MM.1S (cell line): ENCODE measurements around the gene SNX7.

Source experiments
- EZH2 ChIP-seq: fragments of 300-600 bp; sonication (generic); optimal IDR thresholded peaks from 2 replicates; pipeline ENCODE3; 2017; ENCODE audit warnings: low read depth, mild to moderate bottlenecking, antibody characterized with exemption, low read length, mixed read lengths
- EZH2phosphoT487 ChIP-seq: fragments of 300-600 bp; sonication (generic); IDR thresholded peaks from 2 replicates; pipeline ENCODE4 v1.6.1; 2018; ENCODE audit warnings: antibody characterized with exemption, low read length
- TF ChIP-seq, protein P1 (sequence below): fragments of 300-600 bp; sonication (generic); IDR thresholded peaks from 2 replicates; pipeline ENCODE4 v1.5.1; 2016; ENCODE audit warnings: antibody characterized with exemption, low read length, mixed read lengths

- TF ChIP-seq, protein P1, sequence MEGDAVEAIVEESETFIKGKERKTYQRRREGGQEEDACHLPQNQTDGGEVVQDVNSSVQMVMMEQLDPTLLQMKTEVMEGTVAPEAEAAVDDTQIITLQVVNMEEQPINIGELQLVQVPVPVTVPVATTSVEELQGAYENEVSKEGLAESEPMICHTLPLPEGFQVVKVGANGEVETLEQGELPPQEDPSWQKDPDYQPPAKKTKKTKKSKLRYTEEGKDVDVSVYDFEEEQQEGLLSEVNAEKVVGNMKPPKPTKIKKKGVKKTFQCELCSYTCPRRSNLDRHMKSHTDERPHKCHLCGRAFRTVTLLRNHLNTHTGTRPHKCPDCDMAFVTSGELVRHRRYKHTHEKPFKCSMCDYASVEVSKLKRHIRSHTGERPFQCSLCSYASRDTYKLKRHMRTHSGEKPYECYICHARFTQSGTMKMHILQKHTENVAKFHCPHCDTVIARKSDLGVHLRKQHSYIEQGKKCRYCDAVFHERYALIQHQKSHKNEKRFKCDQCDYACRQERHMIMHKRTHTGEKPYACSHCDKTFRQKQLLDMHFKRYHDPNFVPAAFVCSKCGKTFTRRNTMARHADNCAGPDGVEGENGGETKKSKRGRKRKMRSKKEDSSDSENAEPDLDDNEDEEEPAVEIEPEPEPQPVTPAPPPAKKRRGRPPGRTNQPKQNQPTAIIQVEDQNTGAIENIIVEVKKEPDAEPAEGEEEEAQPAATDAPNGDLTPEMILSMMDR, result no peak
- TF ChIP-seq EZH2phosphoT487 (no peak), EZH2 (no peak)
These were observed 12.7 kb downstream of the SNX7 start for GRCh38 chr1:98674075-98674781.
